ENCODE results near the gene RPL3.

GRCh38 chr22:39267974-39268373 is 51.4 kb downstream of the RPL3 start:
- TF ChIP-seq POLR2A (IDR thresholded peaks at IDR 0.05; ENCODE audit: low read depth, low read length) (no peak), TAF1 (IDR thresholded peaks at IDR 0.05; ENCODE audit: borderline replicate concordance, low read depth, low read length) (no peak), POLR2AphosphoS5 (IDR thresholded peaks at IDR 0.05; ENCODE audit: low read depth, low read length) (no peak)

All from GM12892 (cell line).